ENCODE results near the gene TCTN1.

The TCTN1 gene

GRCh38 chr12:110667671-110668070 lies 53.7 kb downstream of the TCTN1 start:
- Histone ChIP-seq H3K4me1 (ENCODE audit: insufficient read depth, low read length) (peaks cover 4% of the 10 kb centered on the region; the same call in 1 of the 2 replicates), H3K9ac (ENCODE audit: low read depth, low read length) (no peak overlapping the region), H3K27me3 (ENCODE audit: insufficient read depth, low read length) (no peaks in the 10 kb centered on the region), H3K27ac (ENCODE audit: low read depth, low read length) (no peak overlapping the region), H3K36me3 (ENCODE audit: insufficient read depth, low read length) (no peaks in the 10 kb centered on the region), H3K4me3 (ENCODE audit: low read length) (no peak overlapping the region), H3K9me3 (ENCODE audit: insufficient read depth, low read depth, low read length) (no peaks in the 10 kb centered on the region)
- WGBS, result 97% methylated on average over 3 of the region's 3 CpGs

GRCh38 chr12:110668480-110669192 lies 54.7 kb downstream of the TCTN1 start:
- Histone ChIP-seq H3K4me3 (ENCODE audit: low read length) (no peak overlapping the region), H3K36me3 (ENCODE audit: insufficient read depth, low read length) (no peaks in the 10 kb centered on the region), H3K27me3 (ENCODE audit: insufficient read depth, low read length) (no peaks in the 10 kb centered on the region), H3K4me1 (ENCODE audit: insufficient read depth, low read length) (peaks cover 4% of the 10 kb centered on the region; the same call in 1 of the 2 replicates), H3K9ac (ENCODE audit: low read depth, low read length) (no peak overlapping the region), H3K27ac (ENCODE audit: low read depth, low read length) (no peak overlapping the region), H3K9me3 (ENCODE audit: insufficient read depth, low read depth, low read length) (no peaks in the 10 kb centered on the region)
- 93% methylated on average over 12 of the region's 12 CpGs for WGBS

- Histone ChIP-seq H3K27ac (ENCODE audit: low read depth, low read length) (no peak overlapping the region), H3K4me3 (ENCODE audit: low read length) (no peak overlapping the region), H3K36me3 (ENCODE audit: insufficient read depth, low read length) (no peaks in the 10 kb centered on the region)
Observed at GRCh38 chr12:110669193-110669502, 55.2 kb downstream of the TCTN1 start.

GRCh38 chr12:110670161-110670701 lies 56.3 kb downstream of the TCTN1 start:
- Histone ChIP-seq H3K4me3 (ENCODE audit: low read length) (no peak overlapping the region), H3K9ac (ENCODE audit: low read depth, low read length) (no peak overlapping the region)

More at GRCh38 chr12:110669193-110669502, 55.2 kb downstream of the TCTN1 start:
- H3K27me3 ChIP-seq (ENCODE audit: insufficient read depth, low read length), result no peaks in the 10 kb centered on the region
- WGBS, result 80% methylated on average over 5 of the region's 5 CpGs
- no peak overlapping the region for H3K9ac ChIP-seq (ENCODE audit: low read depth, low read length)
- H3K4me1 ChIP-seq (ENCODE audit: insufficient read depth, low read length), result peaks cover 4% of the 10 kb centered on the region; the same call in 1 of the 2 replicates
- no peaks in the 10 kb centered on the region for H3K9me3 ChIP-seq (ENCODE audit: insufficient read depth, low read depth, low read length)

GRCh38 chr12:110676171-110676570 lies 62.2 kb downstream of the TCTN1 start:
- Histone ChIP-seq H3K4me1 (ENCODE audit: insufficient read depth, low read length) (no peaks in the 10 kb centered on the region), H3K27ac (ENCODE audit: low read depth, low read length) (no peak overlapping the region), H3K4me3 (ENCODE audit: low read length) (no peak overlapping the region), H3K9ac (ENCODE audit: low read depth, low read length) (no peak overlapping the region), H3K27me3 (ENCODE audit: insufficient read depth, low read length) (no peaks in the 10 kb centered on the region), H3K9me3 (ENCODE audit: insufficient read depth, low read depth, low read length) (no peaks in the 10 kb centered on the region), H3K36me3 (ENCODE audit: insufficient read depth, low read length) (no peaks in the 10 kb centered on the region)
- 87% methylated on average over 4 of the region's 4 CpGs for WGBS

More at GRCh38 chr12:110670161-110670701, 56.3 kb downstream of the TCTN1 start:
- H3K27me3 ChIP-seq (ENCODE audit: insufficient read depth, low read length), result no peaks in the 10 kb centered on the region
- H3K9me3 ChIP-seq (ENCODE audit: insufficient read depth, low read depth, low read length), result no peaks in the 10 kb centered on the region
- peaks cover 4% of the 10 kb centered on the region; the same call in 1 of the 2 replicates for H3K4me1 ChIP-seq (ENCODE audit: insufficient read depth, low read length)
- no peaks in the 10 kb centered on the region for H3K36me3 ChIP-seq (ENCODE audit: insufficient read depth, low read length)
- 90% methylated on average over 4 of the region's 4 CpGs for WGBS
- no peak overlapping the region for H3K27ac ChIP-seq (ENCODE audit: low read depth, low read length)

- Histone ChIP-seq H3K4me3 (ENCODE audit: low read length) (no peak overlapping the region), H3K9ac (ENCODE audit: low read depth, low read length) (no peak overlapping the region), H3K4me1 (ENCODE audit: insufficient read depth, low read length) (no peaks in the 10 kb centered on the region), H3K36me3 (ENCODE audit: insufficient read depth, low read length) (no peaks in the 10 kb centered on the region), H3K9me3 (ENCODE audit: insufficient read depth, low read depth, low read length) (no peaks in the 10 kb centered on the region), H3K27me3 (ENCODE audit: insufficient read depth, low read length) (no peaks in the 10 kb centered on the region), H3K27ac (ENCODE audit: low read depth, low read length) (no peak overlapping the region)
- 61% methylated on average over 5 of the region's 5 CpGs for WGBS
Observed at GRCh38 chr12:110677206-110677911, 63.4 kb downstream of the TCTN1 start.

GRCh38 chr12:110677982-110678381 lies 64.1 kb downstream of the TCTN1 start:
- Histone ChIP-seq H3K27ac (ENCODE audit: low read depth, low read length) (no peak overlapping the region), H3K36me3 (ENCODE audit: insufficient read depth, low read length) (no peaks in the 10 kb centered on the region), H3K4me1 (ENCODE audit: insufficient read depth, low read length) (no peaks in the 10 kb centered on the region), H3K9ac (ENCODE audit: low read depth, low read length) (no peak overlapping the region), H3K27me3 (ENCODE audit: insufficient read depth, low read length) (no peaks in the 10 kb centered on the region), H3K4me3 (ENCODE audit: low read length) (no peak overlapping the region), H3K9me3 (ENCODE audit: insufficient read depth, low read depth, low read length) (no peaks in the 10 kb centered on the region)
- 90% methylated on average over 4 of the region's 4 CpGs for WGBS

GRCh38 chr12:110679201-110679600 lies 65.3 kb downstream of the TCTN1 start:
- no peak overlapping the region for H3K9ac ChIP-seq (ENCODE audit: low read depth, low read length)
- 95% methylated on average over 8 of the region's 12 CpGs for WGBS
- no peak overlapping the region for H3K4me3 ChIP-seq (ENCODE audit: low read length)
- H3K9me3 ChIP-seq (ENCODE audit: insufficient read depth, low read depth, low read length), result no peaks in the 10 kb centered on the region
- H3K4me1 ChIP-seq (ENCODE audit: insufficient read depth, low read length), result no peaks in the 10 kb centered on the region
- no peaks in the 10 kb centered on the region for H3K36me3 ChIP-seq (ENCODE audit: insufficient read depth, low read length)
- no peak overlapping the region for H3K27ac ChIP-seq (ENCODE audit: low read depth, low read length)
- no peaks in the 10 kb centered on the region for H3K27me3 ChIP-seq (ENCODE audit: insufficient read depth, low read length)

- H3K4me1 ChIP-seq (ENCODE audit: insufficient read depth, low read length), result no peaks in the 10 kb centered on the region
- no peaks in the 10 kb centered on the region for H3K27me3 ChIP-seq (ENCODE audit: insufficient read depth, low read length)
- H3K27ac ChIP-seq (ENCODE audit: low read depth, low read length), result no peak overlapping the region
- H3K36me3 ChIP-seq (ENCODE audit: insufficient read depth, low read length), result no peaks in the 10 kb centered on the region
- 81% methylated on average over 1 of the region's 1 CpG for WGBS
- no peaks in the 10 kb centered on the region for H3K9me3 ChIP-seq (ENCODE audit: insufficient read depth, low read depth, low read length)
- H3K9ac ChIP-seq (ENCODE audit: low read depth, low read length), result no peak overlapping the region
- no peak overlapping the region for H3K4me3 ChIP-seq (ENCODE audit: low read length)
Observed at GRCh38 chr12:110680032-110680431, 66.1 kb downstream of the TCTN1 start.

- H3K9me3 ChIP-seq (ENCODE audit: insufficient read depth, low read depth, low read length), result no peaks in the 10 kb centered on the region
- H3K9ac ChIP-seq (ENCODE audit: low read depth, low read length), result no peak overlapping the region
- WGBS, result 86% methylated on average over 2 of the region's 2 CpGs
- no peak overlapping the region for H3K4me3 ChIP-seq (ENCODE audit: low read length)
- no peaks in the 10 kb centered on the region for H3K4me1 ChIP-seq (ENCODE audit: insufficient read depth, low read length)
- H3K36me3 ChIP-seq (ENCODE audit: insufficient read depth, low read length), result no peaks in the 10 kb centered on the region
- H3K27me3 ChIP-seq (ENCODE audit: insufficient read depth, low read length), result peaks cover 15% of the 10 kb centered on the region
- no peak overlapping the region for H3K27ac ChIP-seq (ENCODE audit: low read depth, low read length)
Observed at GRCh38 chr12:110683888-110684287, 70.0 kb downstream of the TCTN1 start.

GRCh38 chr12:110684312-110684836 lies 70.4 kb downstream of the TCTN1 start:
- H3K4me3 ChIP-seq (ENCODE audit: low read length), result no peak overlapping the region
- no peaks in the 10 kb centered on the region for H3K36me3 ChIP-seq (ENCODE audit: insufficient read depth, low read length)
- H3K9ac ChIP-seq (ENCODE audit: low read depth, low read length), result no peak overlapping the region
- 79% methylated on average over 6 of the region's 7 CpGs for WGBS
- no peaks in the 10 kb centered on the region for H3K9me3 ChIP-seq (ENCODE audit: insufficient read depth, low read depth, low read length)
- no peaks in the 10 kb centered on the region for H3K4me1 ChIP-seq (ENCODE audit: insufficient read depth, low read length)
- H3K27me3 ChIP-seq (ENCODE audit: insufficient read depth, low read length), result peaks cover 15% of the 10 kb centered on the region
- H3K27ac ChIP-seq (ENCODE audit: low read depth, low read length), result no peak overlapping the region
